C4-2B (cell line): ENCODE results near the gene RNF141.

Experiments used
- ZFX ChIP-seq: fragments of 450-650 bp; IDR thresholded peaks from 2 replicates; pipeline ENCODE4 v1.6.1; 2017
- TF ChIP-seq, protein P1 (sequence below): fragments of 450-650 bp; conservative IDR thresholded peaks from 2 replicates; pipeline ENCODE4 v1.5.1; 2017; ENCODE audit warnings: mild to moderate bottlenecking

DNA sequence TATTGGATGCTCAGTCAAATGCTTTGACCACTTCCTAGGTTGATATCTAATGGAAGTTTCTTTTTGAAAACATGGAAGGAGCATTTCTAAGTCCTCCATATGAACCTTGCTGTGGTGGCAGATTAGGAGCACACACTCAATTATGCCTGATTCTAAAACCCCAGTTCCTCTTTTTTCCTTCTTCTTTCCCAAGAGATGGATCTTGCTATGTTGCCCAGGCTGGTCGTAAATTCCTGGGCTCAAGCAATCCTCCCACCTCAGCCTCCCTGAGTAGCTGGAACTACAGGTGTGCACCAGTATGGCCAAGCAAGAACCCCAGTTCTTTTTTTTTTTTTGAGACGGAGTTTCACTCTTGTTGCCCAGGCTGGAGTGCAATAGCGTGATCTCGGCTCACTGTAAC, 24.5 kb upstream of the RNF141 start:
- TF ChIP-seq, protein P1, sequence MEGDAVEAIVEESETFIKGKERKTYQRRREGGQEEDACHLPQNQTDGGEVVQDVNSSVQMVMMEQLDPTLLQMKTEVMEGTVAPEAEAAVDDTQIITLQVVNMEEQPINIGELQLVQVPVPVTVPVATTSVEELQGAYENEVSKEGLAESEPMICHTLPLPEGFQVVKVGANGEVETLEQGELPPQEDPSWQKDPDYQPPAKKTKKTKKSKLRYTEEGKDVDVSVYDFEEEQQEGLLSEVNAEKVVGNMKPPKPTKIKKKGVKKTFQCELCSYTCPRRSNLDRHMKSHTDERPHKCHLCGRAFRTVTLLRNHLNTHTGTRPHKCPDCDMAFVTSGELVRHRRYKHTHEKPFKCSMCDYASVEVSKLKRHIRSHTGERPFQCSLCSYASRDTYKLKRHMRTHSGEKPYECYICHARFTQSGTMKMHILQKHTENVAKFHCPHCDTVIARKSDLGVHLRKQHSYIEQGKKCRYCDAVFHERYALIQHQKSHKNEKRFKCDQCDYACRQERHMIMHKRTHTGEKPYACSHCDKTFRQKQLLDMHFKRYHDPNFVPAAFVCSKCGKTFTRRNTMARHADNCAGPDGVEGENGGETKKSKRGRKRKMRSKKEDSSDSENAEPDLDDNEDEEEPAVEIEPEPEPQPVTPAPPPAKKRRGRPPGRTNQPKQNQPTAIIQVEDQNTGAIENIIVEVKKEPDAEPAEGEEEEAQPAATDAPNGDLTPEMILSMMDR = no peak
- no peak for TF ChIP-seq ZFX
